Activated B cell treated with CpG ODN at 0.5 μM for 24 hours (primary cell): Measurements from ENCODE around the gene IFI35. TPM values are rescaled to one million over a fixed set of nuclear protein-coding genes. Genes with fewer than 3 reads are reported as not detected.
"Not testable (repeated sequence)": the region's sequence is repeated elsewhere in the genome, so short reads cannot be mapped to it uniquely, and the experiment has no call there.

Source experiments
- ATAC-seq: fragments of 200-7000 bp; cut with Tn5 transposase; one replicate; pipeline ENCODE4 v1.10.0; 2021; ENCODE audit warnings: low read depth, mild to moderate bottlenecking, moderate library complexity
- CTCF ChIA-PET: fragments of 350-600 bp; sonication (Branson Sonifier 250); formaldehyde crosslinking; loops from one replicate; lab custom pipeline; 2021; ENCODE audit warnings: antibody characterized with exemption; lab: Charles Lee
- POLR2A ChIA-PET: fragments of 350-600 bp; sonication (Branson Sonifier 250); formaldehyde crosslinking; loops from one replicate; lab custom pipeline; 2021; ENCODE audit warnings: antibody characterized with exemption; lab: Charles Lee
- DNase-seq: peaks from one replicate; pipeline ENCODE4 v3.0.0; 2022
- H3K27ac Mint-ChIP-seq: one replicate; pipeline ENCODE4 v1.8.0; 2020; ENCODE audit warnings: mixed read lengths
- H3K27me3 Mint-ChIP-seq: one replicate; pipeline ENCODE4 v1.8.0; 2021; ENCODE audit warnings: mixed read lengths
- H3K36me3 Mint-ChIP-seq: one replicate; pipeline ENCODE4 v1.8.0; 2021; ENCODE audit warnings: low read depth, mixed read lengths
- H3K4me1 Mint-ChIP-seq: one replicate; pipeline ENCODE4 v1.8.0; 2021; ENCODE audit warnings: mixed read lengths
- H3K4me3 Mint-ChIP-seq: one replicate; pipeline ENCODE4 v1.8.0; 2020; ENCODE audit warnings: mild to moderate bottlenecking, mixed read lengths
- H3K9me3 Mint-ChIP-seq: one replicate; pipeline ENCODE4 v1.8.0; 2020; ENCODE audit warnings: mixed read lengths
- intact Hi-C: fragments of 100-400 bp; cut with micrococcal nuclease; formaldehyde crosslinking; loops from one replicate; pipeline ENCODE4 v1.15.1; 2024
- total RNA-seq: library from RNA; stranded (reverse); gene quantifications from 2 replicates; pipeline ENCODE4 v1.2.3, GENCODE V29; 2022
- TF ChIP-seq, protein P1 (sequence below): fragments of 200-600 bp; IDR thresholded peaks from one replicate; pipeline ENCODE4 v1.8.0; 2022; ENCODE audit warnings: antibody characterized with exemption, mild to moderate bottlenecking

IFI35 gene
- total RNA-seq, 1 donor from 2014 or later = 50.5 TPM

DNA sequence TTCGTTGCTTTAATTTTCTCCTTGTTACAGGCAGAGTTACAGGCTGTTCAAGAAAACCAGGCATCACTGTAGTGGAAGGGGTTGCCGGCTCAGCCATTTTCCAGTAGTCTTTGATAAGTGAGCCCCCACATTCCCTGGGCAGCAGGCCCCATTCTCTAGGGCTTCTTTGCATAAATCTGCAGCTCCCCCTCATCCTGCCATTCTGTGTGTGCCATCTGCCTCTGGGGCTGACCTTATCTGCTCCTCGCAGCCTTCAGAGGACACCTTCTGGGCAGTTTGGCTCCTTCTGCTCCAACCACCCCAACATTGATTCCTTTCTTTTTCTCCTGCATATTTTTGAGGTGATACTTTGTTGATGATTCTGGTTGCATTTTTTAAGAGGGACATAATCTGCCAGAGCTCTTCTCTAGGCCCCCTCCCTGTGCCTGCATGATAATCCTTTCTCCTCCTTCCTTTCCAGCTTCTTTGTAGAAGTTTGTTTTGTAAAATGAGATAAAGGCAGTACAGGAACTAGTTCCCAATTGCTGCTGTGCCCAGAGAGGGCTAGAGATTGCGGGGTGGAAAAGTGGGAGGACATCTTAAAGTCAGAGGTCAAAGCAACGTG is 35.5 kb downstream of the IFI35 start:
- POLR2A ChIA-PET = no interaction called here
- Mint-ChIP-seq H3K4me1 (no peaks in the 10 kb centered on the region), H3K27ac (no peak overlapping the region), H3K27me3 (no peaks in the 10 kb centered on the region), H3K9me3 (no peaks in the 10 kb centered on the region), H3K4me3 (no peak overlapping the region), H3K36me3 (no peaks in the 10 kb centered on the region)
- ATAC-seq (no peak), DNase-seq (no peak)
- intact Hi-C loops = no loop called here
- CTCF ChIA-PET = no interaction called here
- TF ChIP-seq, protein P1, sequence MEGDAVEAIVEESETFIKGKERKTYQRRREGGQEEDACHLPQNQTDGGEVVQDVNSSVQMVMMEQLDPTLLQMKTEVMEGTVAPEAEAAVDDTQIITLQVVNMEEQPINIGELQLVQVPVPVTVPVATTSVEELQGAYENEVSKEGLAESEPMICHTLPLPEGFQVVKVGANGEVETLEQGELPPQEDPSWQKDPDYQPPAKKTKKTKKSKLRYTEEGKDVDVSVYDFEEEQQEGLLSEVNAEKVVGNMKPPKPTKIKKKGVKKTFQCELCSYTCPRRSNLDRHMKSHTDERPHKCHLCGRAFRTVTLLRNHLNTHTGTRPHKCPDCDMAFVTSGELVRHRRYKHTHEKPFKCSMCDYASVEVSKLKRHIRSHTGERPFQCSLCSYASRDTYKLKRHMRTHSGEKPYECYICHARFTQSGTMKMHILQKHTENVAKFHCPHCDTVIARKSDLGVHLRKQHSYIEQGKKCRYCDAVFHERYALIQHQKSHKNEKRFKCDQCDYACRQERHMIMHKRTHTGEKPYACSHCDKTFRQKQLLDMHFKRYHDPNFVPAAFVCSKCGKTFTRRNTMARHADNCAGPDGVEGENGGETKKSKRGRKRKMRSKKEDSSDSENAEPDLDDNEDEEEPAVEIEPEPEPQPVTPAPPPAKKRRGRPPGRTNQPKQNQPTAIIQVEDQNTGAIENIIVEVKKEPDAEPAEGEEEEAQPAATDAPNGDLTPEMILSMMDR = no peak

DNA sequence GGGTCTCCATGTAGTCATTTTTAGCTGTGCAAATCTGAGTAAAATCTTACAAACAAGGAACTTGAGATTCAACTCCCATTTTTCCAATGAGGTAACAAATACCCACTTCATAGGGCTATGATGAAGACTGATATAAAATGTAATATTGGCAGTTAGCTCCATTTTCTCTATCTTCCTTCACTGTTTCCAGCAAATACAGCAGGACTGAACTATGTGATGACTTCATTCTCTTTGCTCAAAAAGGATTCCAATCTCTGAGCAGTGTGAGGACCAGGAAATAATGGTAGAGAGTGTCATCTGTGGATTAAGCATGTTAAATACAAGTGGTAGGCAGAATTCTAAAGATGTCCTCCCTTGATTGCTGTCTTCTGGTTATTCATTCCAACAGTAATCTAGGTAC is 36.7 kb downstream of the IFI35 start:
- Mint-ChIP-seq H3K27ac (no peak overlapping the region), H3K4me1 (no peaks in the 10 kb centered on the region), H3K36me3 (no peaks in the 10 kb centered on the region), H3K9me3 (no peaks in the 10 kb centered on the region), H3K4me3 (no peak overlapping the region), H3K27me3 (no peaks in the 10 kb centered on the region)
- no peak for DNase-seq
- ChIA-PET POLR2A (interaction anchor here (0.6 kb wide), 1 partner anchor 13 kb away, joined by 5 read pairs; no protein-coding TSS in a partner anchor), CTCF (no interaction called here)
- ATAC-seq = no peak
- intact Hi-C loops = no loop called here
- TF ChIP-seq, protein P1 = no peak

DNA sequence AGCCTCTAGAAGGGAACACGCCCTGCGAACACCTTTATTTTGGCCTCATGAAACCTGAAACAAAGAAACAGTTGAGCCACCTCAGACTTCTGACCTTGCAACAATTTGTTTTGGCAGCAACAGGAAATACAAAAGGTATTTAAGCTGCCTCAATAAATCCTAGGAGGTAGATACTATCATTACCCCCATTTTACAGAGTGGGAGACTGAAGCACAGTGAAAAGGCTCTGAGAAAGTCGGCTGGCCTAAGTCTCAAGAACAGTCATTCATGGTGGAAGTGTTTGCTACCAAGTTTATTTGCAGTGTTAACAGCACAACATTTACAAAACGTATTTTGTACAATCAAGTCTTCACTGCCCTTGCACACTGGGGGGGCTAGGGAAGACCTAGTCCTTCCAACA is 37.4 kb downstream of the IFI35 start:
- no peaks in the 10 kb centered on the region for H3K36me3 Mint-ChIP-seq
- intact Hi-C loops = no loop called here
- H3K9me3 Mint-ChIP-seq = no peaks in the 10 kb centered on the region
- TF ChIP-seq, protein P1 = no peak
- no peak for ATAC-seq
- no peaks in the 10 kb centered on the region for H3K4me1 Mint-ChIP-seq
- ChIA-PET POLR2A (interaction anchor here (0.7 kb wide), 1 partner anchor 10 kb away, joined by 4 read pairs; no protein-coding TSS in a partner anchor), CTCF (no interaction called here)
- no peak overlapping the region for H3K4me3 Mint-ChIP-seq
- no peak for DNase-seq
- H3K27me3 Mint-ChIP-seq = no peaks in the 10 kb centered on the region
- H3K27ac Mint-ChIP-seq = no peak overlapping the region

DNA sequence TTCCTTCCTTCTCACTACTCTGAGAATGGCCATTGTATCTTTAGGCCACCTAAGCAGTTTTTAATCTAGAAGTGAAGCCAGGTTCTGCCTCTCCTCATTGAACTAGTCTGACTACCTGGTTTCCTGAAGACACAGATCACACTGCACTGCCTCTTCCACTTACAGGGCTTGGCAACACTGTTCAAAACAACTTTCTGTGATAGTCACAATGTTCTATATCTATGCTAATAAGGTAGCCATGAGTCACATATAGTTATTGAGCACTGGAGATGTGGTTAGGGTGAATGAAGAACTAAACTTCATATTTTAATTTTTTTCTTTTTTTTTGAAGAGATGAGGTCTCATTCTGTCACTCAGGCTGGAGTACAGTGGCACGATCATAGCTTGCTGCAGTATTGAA is 45.4 kb downstream of the IFI35 start:
- H3K27me3 Mint-ChIP-seq = no peaks in the 10 kb centered on the region
- H3K4me1 Mint-ChIP-seq = no peaks in the 10 kb centered on the region
- no peak overlapping the region for H3K27ac Mint-ChIP-seq
- TF ChIP-seq, protein P1 = no peak
- intact Hi-C loops = no loop called here
- ChIA-PET CTCF (no interaction called here), POLR2A (no interaction called here)
- DNase-seq (no peak), ATAC-seq (no peak)
- no peaks in the 10 kb centered on the region for H3K9me3 Mint-ChIP-seq
- H3K4me3 Mint-ChIP-seq = no peak overlapping the region
- H3K36me3 Mint-ChIP-seq = peaks cover 2% of the 10 kb centered on the region

DNA sequence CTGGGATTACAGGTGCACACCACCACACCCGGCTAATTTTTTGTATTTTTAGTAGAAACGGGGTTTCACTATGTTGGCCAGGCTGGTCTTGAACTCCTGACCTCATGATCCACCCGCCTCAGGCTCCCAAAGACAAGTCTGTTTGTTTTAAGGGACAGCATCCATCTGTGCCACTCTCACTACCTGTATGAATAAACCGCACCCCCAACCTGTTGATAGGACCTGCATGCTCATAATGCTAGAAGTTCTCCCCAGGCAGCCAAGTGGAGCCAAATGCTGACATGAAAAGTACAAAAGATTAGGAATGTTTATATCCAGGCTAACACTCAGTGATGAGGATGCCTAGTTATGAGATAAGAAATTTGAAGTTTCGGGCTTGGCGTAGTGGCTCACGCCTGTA is 46.4 kb downstream of the IFI35 start:
- DNase-seq, H3K27ac Mint-ChIP-seq, H3K4me3 Mint-ChIP-seq, intact Hi-C loops, ATAC-seq, CTCF ChIA-PET, H3K27me3 Mint-ChIP-seq, H3K4me1 Mint-ChIP-seq, H3K36me3 Mint-ChIP-seq, H3K9me3 Mint-ChIP-seq, POLR2A ChIA-PET: not testable (repeated sequence)

DNA sequence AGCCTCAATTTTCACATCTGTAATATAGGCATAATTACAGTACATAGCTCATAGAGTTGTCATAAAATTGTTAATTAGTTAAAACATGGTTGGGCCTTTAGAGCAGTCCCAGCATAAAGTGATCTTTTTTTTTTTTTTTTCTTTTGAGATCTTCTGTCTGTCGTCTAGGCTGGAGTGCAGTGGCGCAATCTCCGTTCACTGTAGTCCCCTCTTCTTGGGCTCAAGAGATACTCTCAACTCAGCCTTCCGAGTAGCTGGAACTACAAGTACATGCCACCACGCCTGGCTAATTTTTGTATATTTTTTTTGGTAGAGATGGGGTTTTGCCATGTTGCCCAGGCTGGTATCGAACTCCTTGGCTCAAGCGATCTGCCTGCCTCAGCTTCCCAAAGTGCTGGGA is 49.5 kb downstream of the IFI35 start:
- Mint-ChIP-seq H3K4me3 (no peak overlapping the region), H3K4me1 (no peaks in the 10 kb centered on the region), H3K27me3 (no peaks in the 10 kb centered on the region), H3K27ac (no peak overlapping the region), H3K36me3 (peaks cover 2% of the 10 kb centered on the region), H3K9me3 (no peaks in the 10 kb centered on the region)
- ATAC-seq = no peak
- CTCF ChIA-PET = no interaction called here
- POLR2A ChIA-PET = no interaction called here
- intact Hi-C loops = no loop called here
- no peak for DNase-seq
- TF ChIP-seq, protein P1 = no peak
